HG03025 (cell line): ENCODE results near the gene NEK8.
"Not testable (repeated sequence)": the region's sequence is repeated elsewhere in the genome, so short reads cannot be mapped to it uniquely, and the experiment has no call there.

Experiments used
- ATAC-seq: cut with Tn5 transposase; IDR thresholded peaks from one replicate; pipeline ENCODE4 v1.9.1; 2021; ENCODE audit warnings: mild to moderate bottlenecking, moderate library complexity; ENCODE audit not compliant: unreplicated experiment, low FRiP score

The NEK8 gene

GRCh38 chr17:28707339-28707720, 21.3 kb upstream of the NEK8 start:
- no peak for ATAC-seq

DNA sequence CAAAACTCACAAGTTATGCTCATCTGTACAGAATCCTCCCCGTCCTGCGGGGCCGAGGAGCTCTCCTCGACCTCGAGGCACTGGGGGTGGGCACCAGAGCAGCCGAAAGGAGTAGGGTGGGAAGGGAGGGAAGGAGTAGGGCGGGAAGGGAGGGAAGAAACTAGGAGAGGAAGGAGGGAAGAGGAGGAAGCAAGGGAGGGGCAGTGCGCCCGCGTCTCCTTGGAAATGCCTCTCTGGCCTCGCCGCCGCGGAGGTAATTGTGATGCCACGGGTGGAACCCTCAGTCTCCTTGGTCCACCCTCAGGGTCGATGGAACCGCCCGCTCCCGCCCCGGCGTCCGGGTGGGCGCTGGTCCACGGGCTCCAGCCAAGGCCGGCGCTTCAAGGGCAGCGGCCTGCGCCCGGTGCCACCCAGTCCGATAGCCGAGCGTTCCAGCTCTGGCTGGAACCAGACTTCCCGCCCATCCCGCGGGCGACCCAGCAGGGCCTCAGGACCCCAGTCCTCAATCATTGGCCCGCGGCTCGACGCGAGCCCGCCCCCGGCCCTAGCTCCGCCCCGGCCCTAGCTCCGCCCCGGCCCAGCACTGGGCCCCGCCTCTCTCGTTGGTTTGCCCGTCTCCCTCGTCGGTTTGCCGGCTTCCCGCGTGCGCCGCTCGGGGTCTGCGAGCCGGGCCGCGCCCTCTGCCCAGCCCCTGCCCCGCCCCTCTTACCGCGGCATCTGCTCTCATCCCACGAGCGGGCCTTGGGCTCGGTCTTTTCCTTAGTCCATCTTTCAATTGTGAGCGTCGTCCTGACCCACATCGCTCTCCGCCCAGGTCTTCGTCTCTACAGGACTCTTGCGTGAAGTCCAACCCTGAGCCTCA, 17.5 kb upstream of the NEK8 start:
- ATAC-seq, result no peak

DNA sequence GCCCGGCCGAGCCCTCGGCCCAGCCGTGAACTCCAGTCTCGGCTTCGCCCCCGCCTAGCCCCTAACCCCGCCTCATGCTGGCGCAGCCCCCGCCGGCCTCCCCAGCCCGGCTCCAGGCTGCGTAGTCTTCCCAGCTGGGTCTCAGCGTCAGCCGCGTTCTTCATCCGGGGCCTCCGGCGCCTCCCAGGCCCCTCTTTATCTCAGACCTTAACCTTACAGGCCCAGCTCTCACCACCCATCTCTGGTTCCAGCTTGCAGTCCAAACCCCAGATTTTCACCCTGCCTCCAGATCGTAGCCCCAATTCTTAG, 16.9 kb upstream of the NEK8 start, which contains the start of gene PROCA1:
TSS of gene PROCA1 (minus strand) at position 166 of the 309 bp plus-strand sequence. CDS start 228 bp downstream, outside the sequence.
- no peak for ATAC-seq

GRCh38 chr17:28712032-28712704, 16.4 kb upstream of the NEK8 start:
- ATAC-seq, result no peak

DNA sequence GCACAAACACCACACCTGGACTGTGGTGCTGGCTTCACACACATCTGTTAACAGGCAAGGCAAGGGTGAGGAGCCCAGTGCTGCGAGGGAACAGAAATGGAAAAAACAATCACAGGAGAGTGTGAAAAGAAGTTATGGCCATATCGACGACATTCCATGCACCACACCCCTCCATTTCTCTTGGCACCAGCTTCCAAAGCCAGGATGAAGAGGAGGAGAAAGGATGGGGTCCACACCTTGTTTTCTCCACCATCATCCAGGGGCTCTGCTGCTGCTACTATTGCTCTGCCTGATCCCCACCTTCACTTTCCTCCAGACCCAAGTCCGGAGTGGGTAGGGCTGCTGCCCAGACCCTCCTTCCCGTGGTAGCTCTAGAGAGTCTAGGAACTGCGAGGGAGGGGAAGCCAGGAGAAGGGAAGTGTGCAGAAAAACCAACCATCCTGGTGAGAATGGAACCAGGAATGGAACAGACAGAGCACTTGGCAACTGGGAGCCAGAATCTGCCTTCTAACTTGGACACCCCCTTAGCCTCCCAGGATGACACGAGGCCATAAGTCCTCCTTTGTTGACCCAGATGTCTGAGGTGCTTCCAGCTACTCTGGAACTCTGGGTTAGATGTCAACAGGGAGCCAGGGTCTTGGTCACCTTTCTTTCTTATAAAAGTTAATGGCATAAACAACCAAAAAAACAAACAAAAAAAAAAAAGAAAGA, 15.7 kb upstream of the NEK8 start:
- ATAC-seq, result no peak

DNA sequence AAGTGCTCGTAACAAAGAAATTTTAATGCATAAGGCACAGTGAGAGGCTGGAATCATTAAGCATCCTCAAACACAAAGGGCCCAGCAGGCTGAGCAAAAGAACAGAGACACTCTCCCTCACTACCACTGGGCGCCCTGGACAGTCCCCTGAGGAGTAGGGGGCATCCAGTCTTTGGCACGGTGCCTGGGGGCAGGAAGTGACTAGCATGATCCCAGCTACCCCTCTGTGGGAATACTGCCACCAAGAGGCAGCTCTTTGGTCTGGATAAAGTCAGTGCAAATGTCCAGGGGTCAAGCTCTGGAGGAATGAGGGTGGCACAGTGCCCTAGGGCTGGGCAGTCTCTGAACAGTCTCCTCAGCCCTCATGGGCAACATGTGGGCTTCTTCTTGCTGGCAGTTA, 14.3 kb upstream of the NEK8 start:
- ATAC-seq, result no peak

GRCh38 chr17:28715217-28715616, 13.4 kb upstream of the NEK8 start:
- ATAC-seq, result no peak

DNA sequence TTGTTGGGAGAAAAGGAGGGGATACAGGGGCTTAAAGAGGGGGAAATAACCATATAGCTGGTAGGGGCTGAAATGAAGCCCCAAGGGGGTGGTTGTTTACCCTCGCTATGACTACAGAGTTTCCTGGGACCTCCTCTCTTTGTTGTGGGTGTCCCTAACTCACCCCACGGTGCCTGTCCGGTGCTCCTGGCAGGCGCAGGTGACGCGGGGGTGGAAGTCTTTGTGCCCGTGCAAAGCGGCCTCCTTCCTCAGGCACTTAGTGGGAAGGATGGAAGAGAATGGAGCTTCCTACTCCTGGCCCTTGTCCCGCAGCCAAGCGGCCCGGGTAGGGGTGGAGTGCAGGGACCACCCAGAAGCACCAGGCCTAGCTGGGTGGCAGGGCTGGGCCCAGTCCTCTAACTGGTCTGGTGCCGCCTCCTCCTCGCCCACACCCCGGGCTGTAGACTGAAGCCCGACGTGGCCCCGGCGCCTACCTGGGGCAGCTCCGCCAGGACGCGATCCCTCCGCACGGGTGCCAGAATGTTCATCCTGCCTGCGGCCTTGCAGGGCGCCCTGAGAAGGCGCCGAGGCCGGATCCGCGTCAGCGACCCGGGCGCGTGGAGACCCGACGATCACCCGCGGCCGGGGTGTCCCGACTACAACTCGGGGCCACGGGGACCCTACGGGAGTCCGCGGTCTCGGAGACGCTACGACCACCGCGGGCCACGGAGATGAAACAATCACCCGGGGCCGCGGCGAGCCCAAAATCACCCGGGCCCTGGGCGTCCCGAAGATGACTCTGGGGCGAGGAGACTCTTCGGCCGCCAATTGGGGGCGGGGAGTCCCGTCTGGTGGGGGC, 11.6 kb upstream of the NEK8 start:
- ATAC-seq, result no peak

GRCh38 chr17:28717578-28718332, 10.8 kb upstream of the NEK8 start, which contains the start of gene RAB34:
RAB34 (minus strand) TSS chr17:28717868; CDS start chr17:28717266, 602 bp downstream.
- ATAC-seq, result no peak

DNA sequence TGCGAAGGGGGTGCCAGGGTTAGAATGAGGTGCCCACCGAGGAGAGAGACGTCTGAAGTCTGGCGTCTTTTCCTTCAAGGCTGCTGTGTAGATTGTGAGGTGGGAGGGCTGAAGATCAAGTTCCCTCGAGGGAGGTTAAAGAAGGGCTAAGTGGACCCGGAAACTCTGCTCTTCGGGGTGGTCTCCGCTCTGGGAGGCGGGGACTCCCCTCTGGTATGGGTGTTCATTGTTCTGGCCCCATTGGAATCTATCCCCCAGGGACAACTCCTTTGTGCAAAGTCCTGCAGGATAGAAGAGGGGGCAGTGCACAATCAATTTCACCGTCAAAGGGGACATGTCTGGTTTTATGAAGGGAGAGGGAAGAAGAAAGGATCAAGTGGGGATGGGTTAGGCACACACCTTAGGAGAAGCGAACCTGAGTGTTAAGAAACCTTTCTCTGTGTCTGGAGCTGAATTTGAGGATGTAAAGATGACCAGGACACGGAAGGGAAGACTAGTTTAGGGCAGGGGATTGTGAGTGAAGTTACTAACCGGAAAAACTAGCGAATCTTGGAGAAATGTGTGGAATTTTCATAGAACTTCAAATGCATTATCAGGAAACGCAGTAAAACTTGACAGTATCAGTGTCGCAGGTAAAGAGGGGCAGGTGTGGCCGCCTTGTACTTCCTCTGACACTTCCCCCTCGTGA, 10.1 kb upstream of the NEK8 start:
- ATAC-seq, result no peak

- no peak for ATAC-seq
These were observed 9.6 kb upstream of the NEK8 start for GRCh38 chr17:28719021-28719433.

- no peak for ATAC-seq
These were observed 8.2 kb upstream of the NEK8 start for GRCh38 chr17:28720247-28720996.

DNA sequence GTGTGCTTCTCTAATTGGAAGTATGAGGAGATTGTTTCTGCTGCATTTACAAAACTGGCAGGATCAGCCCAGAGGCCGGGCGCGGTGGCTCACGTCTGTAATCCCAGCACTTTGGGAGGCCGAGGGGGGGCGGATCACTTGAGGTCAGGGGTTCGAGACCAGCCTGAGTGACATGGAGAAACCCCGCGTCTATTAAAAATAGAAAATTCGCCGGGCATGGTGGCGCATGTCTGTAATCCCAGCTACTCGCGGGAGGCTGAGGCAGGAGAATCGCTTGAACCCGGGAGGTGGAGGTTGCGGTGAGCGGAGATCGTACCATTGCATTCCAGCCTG, 7.6 kb upstream of the NEK8 start:
- not testable (repeated sequence) for ATAC-seq

DNA sequence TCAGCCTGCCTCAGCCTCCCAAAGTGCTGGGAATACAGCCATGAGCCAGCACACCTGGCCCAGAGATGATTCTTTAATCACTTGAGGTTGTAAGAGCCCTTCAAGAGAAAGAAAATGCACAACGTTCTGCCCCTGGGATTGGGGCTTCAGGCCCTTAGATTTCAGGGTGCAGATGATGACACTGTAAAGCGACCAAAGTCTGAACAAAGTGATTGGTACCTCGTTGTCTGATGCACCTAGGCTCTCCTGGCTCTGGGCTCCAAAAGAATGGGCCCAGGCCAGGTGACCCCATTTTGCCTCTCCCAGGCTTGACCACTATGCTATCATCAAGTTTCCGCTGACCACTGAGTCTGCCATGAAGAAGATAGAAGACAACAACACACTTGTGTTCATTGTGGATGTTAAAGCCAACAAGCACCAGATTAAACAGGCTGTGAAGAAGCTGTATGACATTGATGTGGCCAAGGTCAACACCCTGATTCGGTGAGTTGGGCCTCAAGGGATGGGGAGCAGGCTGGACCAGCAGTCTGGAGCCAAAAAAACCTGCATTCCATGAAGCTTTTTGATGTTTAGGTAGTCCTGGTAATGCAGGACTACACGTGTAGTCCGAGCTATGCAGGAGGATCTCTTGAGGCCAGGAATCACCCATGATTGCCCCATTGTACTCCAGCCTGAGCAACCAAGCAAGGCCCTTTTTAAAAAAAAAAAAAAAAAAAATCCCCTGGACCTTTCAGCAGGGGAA, 6.0 kb upstream of the NEK8 start:
- ATAC-seq, result no peak

DNA sequence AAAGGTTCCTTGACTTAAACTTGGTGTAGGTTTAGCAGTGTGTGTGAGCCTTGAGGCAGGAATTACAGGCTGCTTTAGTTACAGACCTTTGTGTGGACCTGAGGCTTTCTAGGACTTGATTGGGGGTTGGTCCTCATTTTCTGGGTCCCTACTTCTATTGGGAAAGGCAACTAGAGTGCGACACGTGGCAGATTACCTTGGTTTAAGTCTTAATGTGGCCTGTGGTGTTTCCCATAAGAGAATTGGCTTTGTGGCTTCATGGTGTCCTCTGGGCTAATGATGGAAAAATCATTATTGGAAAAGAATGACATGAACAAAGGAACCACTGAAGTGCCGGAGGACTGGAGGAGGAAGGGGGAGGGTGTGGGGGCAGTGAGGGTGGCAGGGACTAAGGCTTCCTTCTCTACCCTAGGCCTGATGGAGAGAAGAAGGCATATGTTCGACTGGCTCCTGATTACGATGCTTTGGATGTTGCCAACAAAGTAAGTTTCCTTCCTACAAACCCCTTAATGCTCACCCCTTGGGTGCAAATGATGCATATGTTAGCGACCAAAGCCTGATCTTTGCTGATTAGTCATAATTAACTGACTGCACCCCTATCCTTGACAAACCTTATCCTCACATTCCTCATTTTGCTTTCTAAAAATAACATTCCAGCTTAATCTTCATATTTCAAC, 5.3 kb upstream of the NEK8 start:
- ATAC-seq, result no peak

DNA sequence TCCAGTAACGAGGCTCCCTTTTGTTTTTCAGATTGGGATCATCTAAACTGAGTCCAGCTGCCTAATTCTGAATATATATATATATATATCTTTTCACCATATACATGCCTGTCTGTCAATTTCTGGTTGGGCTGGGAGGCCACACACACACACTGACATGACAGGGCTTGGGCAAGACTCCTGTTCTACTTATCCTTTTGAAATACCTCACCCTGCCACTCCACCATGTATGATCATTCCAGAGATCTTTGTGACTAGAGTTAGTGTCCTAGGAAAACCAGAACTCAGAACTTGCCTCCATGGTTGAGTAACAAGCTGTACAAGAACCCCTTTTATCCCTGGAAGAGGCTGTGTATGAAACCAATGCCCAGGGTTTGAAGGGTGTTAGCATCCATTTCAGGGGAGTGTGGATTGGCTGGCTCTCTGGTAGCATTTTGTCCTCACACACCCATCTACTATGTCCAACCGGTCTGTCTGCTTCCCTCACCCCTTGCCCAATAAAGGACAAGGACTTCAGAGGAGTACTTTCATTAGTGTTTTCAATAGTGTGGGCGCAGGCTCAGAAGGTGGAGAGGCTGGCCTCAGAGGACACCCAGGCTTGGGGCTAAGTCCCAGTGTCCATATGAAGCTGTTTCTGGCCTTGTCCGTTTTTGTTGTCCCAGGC, 4.6 kb upstream of the NEK8 start:
- ATAC-seq, result not testable (repeated sequence)
